ENCODE measurements around the gene NUFIP2.

- no peak for TF ChIP-seq JUND (IDR thresholded peaks at IDR 0.05)
- no peak for TF ChIP-seq MAX (IDR thresholded peaks at IDR 0.05)
- TF ChIP-seq CTCF (IDR thresholded peaks at IDR 0.05; ENCODE audit: low read depth, low read length, missing input control), result no peak
- no peak for TF ChIP-seq GABPA (IDR thresholded peaks at IDR 0.05 in 1 of 2, conservative IDR thresholded peaks at IDR 0.05 in 1 of 2)
These were observed 30.0 kb downstream of the NUFIP2 start for GRCh38 chr17:29263916-29264315.
